Measurements from ENCODE around the gene STK32B. TPM values are rescaled to one million over a fixed set of nuclear protein-coding genes. Genes with fewer than 3 reads are reported as not detected.

STK32B gene
- total and polyA plus RNA-seq, 12 donors, result 0.12 to 0.68 (median 0.34) TPM

GRCh38 chr4:5357870-5358269, 306.6 kb downstream of the STK32B start:
- TF ChIP-seq, protein P1, sequence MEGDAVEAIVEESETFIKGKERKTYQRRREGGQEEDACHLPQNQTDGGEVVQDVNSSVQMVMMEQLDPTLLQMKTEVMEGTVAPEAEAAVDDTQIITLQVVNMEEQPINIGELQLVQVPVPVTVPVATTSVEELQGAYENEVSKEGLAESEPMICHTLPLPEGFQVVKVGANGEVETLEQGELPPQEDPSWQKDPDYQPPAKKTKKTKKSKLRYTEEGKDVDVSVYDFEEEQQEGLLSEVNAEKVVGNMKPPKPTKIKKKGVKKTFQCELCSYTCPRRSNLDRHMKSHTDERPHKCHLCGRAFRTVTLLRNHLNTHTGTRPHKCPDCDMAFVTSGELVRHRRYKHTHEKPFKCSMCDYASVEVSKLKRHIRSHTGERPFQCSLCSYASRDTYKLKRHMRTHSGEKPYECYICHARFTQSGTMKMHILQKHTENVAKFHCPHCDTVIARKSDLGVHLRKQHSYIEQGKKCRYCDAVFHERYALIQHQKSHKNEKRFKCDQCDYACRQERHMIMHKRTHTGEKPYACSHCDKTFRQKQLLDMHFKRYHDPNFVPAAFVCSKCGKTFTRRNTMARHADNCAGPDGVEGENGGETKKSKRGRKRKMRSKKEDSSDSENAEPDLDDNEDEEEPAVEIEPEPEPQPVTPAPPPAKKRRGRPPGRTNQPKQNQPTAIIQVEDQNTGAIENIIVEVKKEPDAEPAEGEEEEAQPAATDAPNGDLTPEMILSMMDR (IDR thresholded peaks at IDR 0.05), result no peak
- Histone ChIP-seq H3K27me3 (peaks cover 0 to 5% (median 0%) of the 10 kb centered on the region in 7 donors), H3K27ac (no peak overlapping the region), H3K4me1 (no peaks in the 10 kb centered on the region), H3K4me3 (no peak overlapping the region), H3K36me3 (no peaks in the 10 kb centered on the region), H3K9me3 (no peaks in the 10 kb centered on the region)
- ATAC-seq (no peak), DNase-seq (no peak)
- 59 to 64% methylated on average over 5 of the region's 5 CpGs for whole genome bisulfite sequencing, 2 donors
- intact Hi-C loops (cut with DNase I), result no loop called here

GRCh38 chr4:5361968-5362367, 310.7 kb downstream of the STK32B start:
- H3K9me3 ChIP-seq, result no peaks in the 10 kb centered on the region
- no peak for ATAC-seq
- no peaks in the 10 kb centered on the region for H3K4me1 ChIP-seq
- TF ChIP-seq, protein P1 (IDR thresholded peaks at IDR 0.05), result no peak
- WGBS, 2 donors, result 58 to 68% methylated on average over 5 of the region's 5 CpGs
- no peak for DNase-seq
- intact Hi-C loops (cut with DNase I), result no loop called here
- no peak overlapping the region for H3K27ac ChIP-seq
- no peak overlapping the region for H3K4me3 ChIP-seq
- no peaks in the 10 kb centered on the region for H3K27me3 ChIP-seq
- H3K36me3 ChIP-seq, result no peaks in the 10 kb centered on the region

DNA sequence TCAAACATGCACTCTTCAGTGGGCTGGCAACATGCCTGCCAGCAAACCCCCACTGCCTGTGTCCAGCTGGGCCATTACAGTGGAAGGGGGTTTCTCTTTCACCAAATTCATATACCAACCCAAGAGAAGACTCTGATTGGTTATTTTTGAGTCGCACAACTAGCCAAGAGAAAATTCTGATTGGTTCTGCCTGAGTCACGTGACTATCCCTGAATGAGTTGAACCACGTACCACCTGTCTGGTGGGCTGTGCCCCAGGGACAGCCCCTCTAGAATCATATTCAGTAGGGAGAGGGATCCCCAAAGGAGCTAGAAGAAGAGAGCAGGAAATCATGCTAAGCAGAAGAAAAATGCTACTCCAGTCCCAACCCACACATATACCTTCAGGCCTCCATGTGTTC, 313.1 kb downstream of the STK32B start:
- H3K27ac ChIP-seq, result no peak overlapping the region
- no peaks in the 10 kb centered on the region for H3K4me1 ChIP-seq
- DNase-seq, result no peak
- no peaks in the 10 kb centered on the region for H3K27me3 ChIP-seq
- intact Hi-C loops (cut with DNase I), result no loop called here
- TF ChIP-seq, protein P1 (IDR thresholded peaks at IDR 0.05), result no peak
- H3K4me3 ChIP-seq, result no peak overlapping the region
- no peaks in the 10 kb centered on the region for H3K9me3 ChIP-seq
- 71 to 75% methylated on average over 3 of the region's 3 CpGs for WGBS, 2 donors
- H3K36me3 ChIP-seq, result no peaks in the 10 kb centered on the region
- ATAC-seq, result no peak

DNA sequence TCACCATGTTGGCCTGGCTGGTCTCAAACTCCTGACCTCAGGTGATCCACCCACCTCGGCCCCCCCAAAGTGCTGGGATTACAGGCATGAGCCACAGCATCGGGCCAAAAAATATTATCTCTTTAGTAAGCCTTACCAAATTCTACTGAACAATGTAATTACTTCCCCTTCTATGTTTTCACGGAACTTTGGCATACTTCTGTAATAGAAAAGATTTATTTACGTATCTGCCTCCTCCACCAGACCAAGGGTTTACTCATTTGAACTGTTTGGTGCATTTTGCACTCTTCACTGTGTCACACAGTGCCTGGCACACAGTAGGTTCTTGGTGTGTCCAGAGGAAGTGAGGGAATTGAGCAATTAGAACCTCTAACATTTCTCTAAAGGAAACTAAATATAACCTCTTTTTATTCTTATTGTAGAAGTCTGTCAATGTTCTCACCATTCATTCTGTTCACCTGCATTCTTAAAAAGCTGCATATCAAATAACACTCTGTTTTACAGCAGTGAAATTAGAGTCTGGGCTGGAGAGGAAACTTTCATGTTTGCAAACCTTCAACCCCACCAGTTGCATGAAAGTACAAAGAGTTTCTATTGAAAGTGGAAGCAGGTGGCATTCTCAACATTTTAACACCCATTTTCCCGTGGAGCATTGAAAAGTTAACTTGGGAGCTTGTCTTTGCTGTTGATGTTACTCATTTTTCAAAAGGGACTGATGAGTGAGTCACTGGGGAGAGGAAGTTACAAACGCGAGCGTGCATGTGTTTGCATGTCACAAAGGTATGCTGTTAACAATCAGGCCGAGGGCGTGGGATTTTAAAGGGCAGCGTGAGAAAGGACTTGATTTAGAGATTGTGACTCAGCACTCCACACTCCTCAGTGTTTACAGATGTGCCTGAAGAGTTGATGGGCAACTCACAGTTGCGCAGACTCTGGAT, 314.1 kb downstream of the STK32B start:
- ATAC-seq (no peak), DNase-seq (no peak)
- Histone ChIP-seq H3K36me3 (no peaks in the 10 kb centered on the region), H3K27ac (no peak overlapping the region), H3K9me3 (no peaks in the 10 kb centered on the region), H3K27me3 (no peaks in the 10 kb centered on the region), H3K4me3 (no peak overlapping the region), H3K4me1 (no peaks in the 10 kb centered on the region)
- TF ChIP-seq, protein P1 (IDR thresholded peaks at IDR 0.05), result no peak
- WGBS, 2 donors, result 56 to 60% methylated on average over 12 of the region's 12 CpGs
- intact Hi-C loops (cut with DNase I), result no loop called here

Measured in heart right ventricle (tissue), 16 donors.